Measurements from ENCODE around the gene PMM2. TPM values are rescaled to one million over a fixed set of nuclear protein-coding genes. Genes with fewer than 3 reads are reported as not detected.
"Not testable (repeated sequence)": the region's sequence is repeated elsewhere in the genome, so short reads cannot be mapped to it uniquely, and the experiment has no call there.

The PMM2 gene
- total RNA-seq, 1 experiment from 2014 or later, result 49.0 TPM

GRCh38 chr16:8818504-8819270 lies 21.0 kb downstream of the PMM2 start:
- DNase-seq (ENCODE audit: low spot score), result no peak

- no peak for DNase-seq (ENCODE audit: low spot score)
Measured at GRCh38 chr16:8819411-8820034, 21.9 kb downstream of the PMM2 start.

- DNase-seq (ENCODE audit: low spot score), result no peak
Measured at GRCh38 chr16:8822403-8822802, 24.8 kb downstream of the PMM2 start.

- no peak for DNase-seq (ENCODE audit: low spot score)
Measured at GRCh38 chr16:8826278-8826879, 28.7 kb downstream of the PMM2 start.

GRCh38 chr16:8828541-8829165 lies 31.0 kb downstream of the PMM2 start:
- no peak for DNase-seq (ENCODE audit: low spot score)

GRCh38 chr16:8831450-8831849 lies 33.8 kb downstream of the PMM2 start:
- no peak for DNase-seq (ENCODE audit: low spot score)

- DNase-seq (ENCODE audit: low spot score), result no peak
Measured at GRCh38 chr16:8831871-8832716, 34.5 kb downstream of the PMM2 start.

GRCh38 chr16:8832717-8833105 lies 35.1 kb downstream of the PMM2 start:
- no peak for DNase-seq (ENCODE audit: low spot score)

GRCh38 chr16:8836797-8837196 lies 39.2 kb downstream of the PMM2 start:
- DNase-seq (ENCODE audit: low spot score), result not testable (repeated sequence)

GRCh38 chr16:8837594-8837993 lies 40.0 kb downstream of the PMM2 start:
- DNase-seq (ENCODE audit: low spot score), result not testable (repeated sequence)

- not testable (repeated sequence) for DNase-seq (ENCODE audit: low spot score)
Measured at GRCh38 chr16:8842016-8842415, 44.4 kb downstream of the PMM2 start.

GRCh38 chr16:8843296-8843695 lies 45.7 kb downstream of the PMM2 start:
- DNase-seq (ENCODE audit: low spot score), result not testable (repeated sequence)

- no peak for DNase-seq (ENCODE audit: low spot score)
Measured at GRCh38 chr16:8845699-8846298, 48.2 kb downstream of the PMM2 start.

GRCh38 chr16:8846401-8846932 lies 48.8 kb downstream of the PMM2 start:
- no peak for DNase-seq (ENCODE audit: low spot score)

- no peak for DNase-seq (ENCODE audit: low spot score)
Measured at GRCh38 chr16:8847145-8847544, 49.5 kb downstream of the PMM2 start.

- DNase-seq (ENCODE audit: low spot score), result no peak
Measured at GRCh38 chr16:8847623-8848022, 50.0 kb downstream of the PMM2 start.

GRCh38 chr16:8848231-8848938 lies 50.7 kb downstream of the PMM2 start:
- no peak for DNase-seq (ENCODE audit: low spot score)

- DNase-seq (ENCODE audit: low spot score), result no peak
Measured at GRCh38 chr16:8848939-8849391, 51.3 kb downstream of the PMM2 start.

GRCh38 chr16:8849411-8850011 lies 51.9 kb downstream of the PMM2 start:
- DNase-seq (ENCODE audit: low spot score), result no peak

All from HT-29 (cell line).